Activated T-cell treated with anti-CD3 and anti-CD28 coated beads, Interleukin-2, amount 50 U/mL, for 48 hours (primary cell): ENCODE results near the gene FBXO10.
A peak's percentile ranks its signal among the peaks of the same experiment; 100 is the strongest.
"Not testable (repeated sequence)": the region's sequence is repeated elsewhere in the genome, so short reads cannot be mapped to it uniquely, and the experiment has no call there.

ENCODE experiments used
- DNase-seq, 2 experiments: peaks; one replicate each; pipeline ENCODE4 v3.0.0-alpha.2; 2020

FBXO10 gene

GRCh38 chr9:37477443-37477842 is 98.7 kb downstream of the FBXO10 start:
- DNase-seq, result not testable (repeated sequence)

DNA sequence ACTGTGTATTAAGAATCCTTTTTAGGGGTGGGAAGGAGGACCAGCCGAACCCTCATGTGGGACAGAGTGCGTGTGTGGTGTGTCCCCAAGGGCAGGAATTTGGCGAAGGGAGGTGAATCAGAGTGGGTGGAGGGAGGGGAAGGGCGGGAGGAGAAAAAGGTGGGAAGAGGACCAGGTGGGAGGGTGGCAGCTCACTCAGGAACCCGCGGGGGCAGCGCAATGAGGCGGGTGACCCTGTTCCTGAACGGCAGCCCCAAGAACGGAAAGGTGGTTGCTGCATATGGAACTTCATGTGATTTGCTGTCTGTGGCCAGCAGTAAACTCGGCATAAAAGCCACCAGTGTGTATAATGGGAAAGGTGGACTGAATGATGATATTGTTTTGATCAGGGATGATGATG is 99.2 kb downstream of the FBXO10 start:
- DNase-seq, result no peak

DNA sequence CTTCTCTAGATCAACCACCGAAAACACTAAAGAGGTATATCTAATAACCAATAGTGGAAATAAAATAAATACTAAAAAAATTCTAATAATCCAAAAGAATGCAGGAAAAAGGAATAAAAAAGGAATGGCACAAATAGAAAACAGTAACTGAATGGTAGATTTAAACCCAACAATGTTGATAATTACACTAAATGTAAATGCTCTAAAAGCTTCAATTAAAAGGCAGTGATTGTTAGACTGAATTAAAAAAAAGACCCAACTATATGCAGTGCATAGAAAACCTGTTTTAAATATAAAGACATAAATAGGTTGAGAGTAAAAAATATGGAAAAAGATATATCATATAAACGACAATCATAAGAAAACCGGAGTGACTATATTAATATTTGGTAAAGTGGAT is 101.7 kb downstream of the FBXO10 start:
- no peak for DNase-seq

DNA sequence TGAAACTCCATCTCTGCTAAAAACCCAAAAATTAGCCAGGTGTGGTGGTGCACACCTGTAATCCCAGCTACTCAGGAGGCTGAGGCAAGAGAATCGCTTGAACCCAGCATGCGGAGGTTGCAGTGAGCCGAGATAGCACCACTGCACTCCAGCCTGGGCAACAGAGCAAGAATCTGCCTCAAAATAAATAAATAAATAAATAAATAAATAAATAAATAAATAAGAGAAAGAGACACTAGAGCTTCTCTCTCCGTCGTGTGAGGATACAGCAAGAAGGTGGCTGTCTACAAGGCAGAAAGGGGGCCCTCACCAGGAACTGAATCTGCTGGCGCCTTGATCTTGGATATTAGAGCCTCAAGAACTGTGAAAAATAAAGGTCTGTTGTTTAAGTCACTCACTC is 102.2 kb downstream of the FBXO10 start:
- not testable (repeated sequence) for DNase-seq

DNA sequence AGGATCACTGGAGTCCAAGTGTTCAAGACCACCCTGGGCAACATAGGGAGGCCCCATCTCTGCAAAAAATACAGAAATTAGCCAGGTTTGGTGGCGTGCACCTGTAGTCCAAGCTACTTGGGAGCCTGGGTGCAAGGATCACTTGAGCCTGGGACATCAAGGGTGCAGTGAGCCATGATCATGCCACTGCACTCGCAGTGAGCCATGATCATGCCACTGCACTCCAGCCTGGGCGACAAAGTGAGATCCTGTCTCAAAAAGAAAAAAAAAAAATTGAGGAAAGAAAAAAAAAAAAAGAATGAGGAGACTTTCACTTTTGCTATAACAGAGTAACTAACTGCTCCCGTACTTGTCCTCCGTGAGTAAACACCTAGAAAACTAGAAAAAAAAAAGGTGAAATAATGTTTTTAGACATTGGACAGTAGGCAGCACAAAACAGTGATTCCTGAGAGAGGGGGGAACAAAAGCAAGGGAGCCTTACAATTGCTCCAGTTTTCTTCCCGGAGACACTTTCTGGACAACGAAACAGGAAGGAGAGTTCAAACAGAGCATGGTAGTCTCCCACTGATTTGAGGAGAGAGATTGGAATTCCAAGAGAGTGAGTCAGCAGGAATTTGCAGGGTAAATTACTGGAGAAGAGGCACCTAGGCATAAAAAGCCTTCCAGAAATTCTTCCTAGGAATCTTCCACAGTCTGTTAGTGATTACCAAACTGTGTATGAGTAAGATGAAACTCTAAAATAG is 104.1 kb downstream of the FBXO10 start:
- DNase-seq, result no peak

GRCh38 chr9:37468620-37469019 is 107.6 kb downstream of the FBXO10 start:
- no peak for DNase-seq

- not testable (repeated sequence) for DNase-seq
These were observed 108.7 kb downstream of the FBXO10 start for GRCh38 chr9:37467530-37467929.

DNA sequence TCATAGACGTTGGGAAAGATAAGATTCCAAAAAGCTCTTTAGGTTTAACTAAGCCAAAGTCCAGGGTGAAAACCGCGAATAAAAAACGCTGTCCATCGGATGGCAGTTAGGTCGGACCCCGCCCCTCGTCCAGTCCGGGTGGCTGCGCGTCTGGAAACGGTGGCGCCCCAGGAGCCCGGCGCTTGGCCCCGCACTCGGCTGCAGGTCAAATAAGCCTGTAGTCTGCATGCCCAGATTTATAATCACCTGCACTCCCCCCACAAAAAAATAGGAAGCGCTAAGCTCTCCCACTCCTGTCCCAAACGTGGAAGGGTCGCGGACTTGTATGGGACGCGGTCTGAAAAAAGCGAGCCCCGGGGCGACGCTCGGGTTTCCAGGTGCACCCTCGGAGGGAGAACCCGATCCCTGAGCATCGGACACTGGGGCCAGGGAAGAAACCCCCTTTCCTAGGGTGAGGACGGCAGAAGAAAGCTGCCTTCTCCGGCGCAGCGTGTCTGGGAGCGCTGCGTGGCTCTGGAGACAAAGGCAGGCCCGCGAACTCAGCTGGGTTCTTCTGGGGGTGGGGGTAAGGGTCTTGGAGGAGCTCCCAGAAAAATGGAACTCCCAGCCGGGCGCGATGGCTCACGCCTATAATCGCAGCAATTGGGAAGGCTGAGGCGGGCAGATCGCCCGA is 110.0 kb downstream of the FBXO10 start:
- peak in 1 of 2 experiments; percentile 52 for DNase-seq

DNA sequence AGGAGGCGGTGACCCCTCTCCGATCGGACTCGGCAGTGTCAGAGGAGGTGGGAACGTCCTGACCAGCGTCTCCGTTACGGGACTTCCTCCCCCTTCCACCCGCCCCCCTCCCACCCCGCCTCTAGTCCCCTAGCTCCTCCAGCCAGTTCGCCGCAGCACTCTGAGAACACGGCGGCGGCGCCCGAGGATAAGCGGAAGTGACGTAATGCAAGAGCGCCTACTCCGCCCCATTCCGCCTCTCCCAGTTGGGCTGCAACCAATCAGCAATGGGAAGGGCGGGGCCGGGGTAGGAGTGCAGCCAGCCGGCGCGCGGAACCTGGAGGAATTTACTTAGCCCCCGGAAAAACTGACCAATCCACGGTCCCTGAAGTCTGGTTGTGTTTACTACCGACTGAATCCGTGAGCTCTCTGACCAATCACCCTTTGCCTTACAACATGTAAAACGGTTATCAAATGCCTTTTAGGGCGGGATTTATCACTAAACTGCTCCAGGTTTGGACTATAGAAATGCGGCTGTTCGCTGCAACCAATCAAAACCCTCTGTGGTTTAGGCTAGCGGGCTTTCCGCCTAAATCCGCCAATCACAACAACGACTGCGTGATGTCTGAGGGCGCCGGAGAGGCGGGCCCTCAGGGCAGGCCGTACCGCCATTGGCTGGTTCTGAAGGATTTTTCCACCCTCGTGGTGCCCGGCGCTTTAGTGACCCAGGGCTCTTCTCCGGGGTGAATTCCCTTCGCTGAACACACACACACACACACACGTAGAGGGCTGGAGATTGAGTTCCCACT is 110.7 kb downstream of the FBXO10 start, which contains the start of gene ZBTB5:
Gene ZBTB5 (minus strand): TSS at position 202 of the 788 bp plus-strand sequence. CDS start 22,899 bp downstream, outside the sequence.
- DNase-seq, result peak; percentile 98 to 99

DNA sequence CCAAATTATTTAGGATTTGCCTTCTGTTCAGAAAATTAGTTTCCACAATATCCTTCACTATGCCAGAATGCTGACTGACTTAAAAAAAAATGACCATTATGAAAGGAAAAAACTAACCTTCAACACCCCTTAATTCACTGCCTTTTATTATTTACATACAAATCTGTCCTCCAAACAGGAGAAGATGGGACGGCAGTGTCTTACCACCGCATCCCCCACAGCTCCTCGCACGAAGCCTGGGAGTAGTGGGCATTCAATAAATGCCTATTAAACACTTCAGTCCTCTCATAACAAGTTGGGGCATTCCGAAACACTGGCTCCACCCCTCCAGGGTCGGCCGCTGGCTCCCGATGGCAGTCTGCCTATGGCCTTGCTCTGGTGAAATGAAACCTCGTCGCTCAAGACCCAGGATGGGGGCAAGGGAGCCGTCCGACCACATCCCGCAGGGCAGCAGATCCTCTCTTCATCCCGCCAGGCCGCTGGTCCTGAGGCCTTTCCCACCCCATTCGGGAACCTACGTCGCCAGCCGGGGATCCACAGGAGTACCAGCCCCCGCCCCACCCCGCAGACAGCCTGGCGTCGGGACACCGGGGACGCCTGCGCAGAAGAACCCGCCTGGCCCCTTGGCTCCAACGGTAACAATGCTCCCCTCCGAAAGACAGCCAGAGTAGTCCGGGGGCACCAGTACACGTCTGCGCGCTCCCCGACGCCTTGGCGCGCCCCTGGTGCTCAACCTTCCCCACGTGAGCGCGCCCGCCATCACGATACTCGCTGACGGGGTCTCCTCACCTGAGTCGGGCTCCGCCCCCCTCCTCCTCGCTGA is 111.5 kb downstream of the FBXO10 start:
- no peak for DNase-seq

DNA sequence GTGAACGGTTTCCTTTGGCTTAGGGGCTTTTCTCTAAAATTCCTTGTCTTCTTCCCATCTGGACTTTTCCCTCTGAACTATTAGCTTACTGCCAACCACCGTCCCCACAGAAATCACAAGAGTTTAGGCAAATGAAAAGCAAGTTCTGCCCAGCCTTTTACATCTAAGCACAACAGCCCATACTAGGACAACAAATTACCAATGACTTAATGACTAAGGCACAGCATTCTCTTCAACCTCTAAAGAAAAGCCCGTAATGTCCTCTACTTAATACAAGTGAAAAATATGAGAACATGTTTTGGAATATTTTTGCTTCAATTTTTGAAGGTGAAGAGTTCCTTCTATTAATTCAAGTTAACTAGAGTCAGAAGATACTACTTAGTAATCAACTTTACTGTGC is 112.2 kb downstream of the FBXO10 start:
- no peak for DNase-seq
